GM18520 (cell line): ENCODE measurements around the gene SLC7A1.

Experiments
- ATAC-seq: cut with Tn5 transposase; IDR thresholded peaks from one replicate; pipeline ENCODE4 v1.9.1; 2021; ENCODE audit not compliant: unreplicated experiment

Gene SLC7A1

GRCh38 chr13:29562786-29563438, 32.6 kb downstream of the SLC7A1 start:
- no peak for ATAC-seq

- ATAC-seq = no peak
These were observed 33.6 kb downstream of the SLC7A1 start for GRCh38 chr13:29561918-29562317.

- no peak for ATAC-seq
These were observed 38.7 kb downstream of the SLC7A1 start for GRCh38 chr13:29556742-29557141.

GRCh38 chr13:29551214-29551613, 44.3 kb downstream of the SLC7A1 start:
- ATAC-seq = no peak

- no peak for ATAC-seq
These were observed 45.0 kb downstream of the SLC7A1 start for GRCh38 chr13:29550430-29550988.

GRCh38 chr13:29548722-29549121, 46.8 kb downstream of the SLC7A1 start:
- no peak for ATAC-seq

GRCh38 chr13:29547153-29547552, 48.3 kb downstream of the SLC7A1 start:
- ATAC-seq = no peak

- no peak for ATAC-seq
These were observed 48.8 kb downstream of the SLC7A1 start for GRCh38 chr13:29546662-29547061.

GRCh38 chr13:29545988-29546387, 49.5 kb downstream of the SLC7A1 start:
- ATAC-seq = no peak

- ATAC-seq = peak; percentile 97
These were observed 52.0 kb downstream of the SLC7A1 start for GRCh38 chr13:29543230-29544215.

- no peak for ATAC-seq
These were observed 53.1 kb downstream of the SLC7A1 start for GRCh38 chr13:29542381-29542780.

GRCh38 chr13:29541400-29541799, 54.1 kb downstream of the SLC7A1 start:
- no peak for ATAC-seq

- no peak for ATAC-seq
These were observed 54.7 kb downstream of the SLC7A1 start for GRCh38 chr13:29540799-29541198.

- no peak for ATAC-seq
These were observed 55.2 kb downstream of the SLC7A1 start for GRCh38 chr13:29540334-29540733.

GRCh38 chr13:29539856-29540255, 55.6 kb downstream of the SLC7A1 start:
- no peak for ATAC-seq

GRCh38 chr13:29538652-29539040, 56.8 kb downstream of the SLC7A1 start:
- ATAC-seq = no peak

GRCh38 chr13:29537736-29538651, 57.5 kb downstream of the SLC7A1 start:
- ATAC-seq = no peak

- ATAC-seq = no peak
These were observed 58.6 kb downstream of the SLC7A1 start for GRCh38 chr13:29536853-29537252.

GRCh38 chr13:29535663-29536655, 59.5 kb downstream of the SLC7A1 start:
- no peak for ATAC-seq

GRCh38 chr13:29534083-29534482, 61.4 kb downstream of the SLC7A1 start:
- ATAC-seq = no peak
